NCI-H524 treated with DMSO at 0.1 percent for 48 hours (cell line): Measurements from ENCODE around the gene MORC1.
A peak's percentile ranks its signal among the peaks of the same experiment; 100 is the strongest.
"Not testable (repeated sequence)": the region's sequence is repeated elsewhere in the genome, so short reads cannot be mapped to it uniquely, and the experiment has no call there.

Source experiments
- DNase-seq: peaks from one replicate; lab custom pipeline; 2025; lab: John Stamatoyannopoulos, UW

Gene MORC1, protein sequence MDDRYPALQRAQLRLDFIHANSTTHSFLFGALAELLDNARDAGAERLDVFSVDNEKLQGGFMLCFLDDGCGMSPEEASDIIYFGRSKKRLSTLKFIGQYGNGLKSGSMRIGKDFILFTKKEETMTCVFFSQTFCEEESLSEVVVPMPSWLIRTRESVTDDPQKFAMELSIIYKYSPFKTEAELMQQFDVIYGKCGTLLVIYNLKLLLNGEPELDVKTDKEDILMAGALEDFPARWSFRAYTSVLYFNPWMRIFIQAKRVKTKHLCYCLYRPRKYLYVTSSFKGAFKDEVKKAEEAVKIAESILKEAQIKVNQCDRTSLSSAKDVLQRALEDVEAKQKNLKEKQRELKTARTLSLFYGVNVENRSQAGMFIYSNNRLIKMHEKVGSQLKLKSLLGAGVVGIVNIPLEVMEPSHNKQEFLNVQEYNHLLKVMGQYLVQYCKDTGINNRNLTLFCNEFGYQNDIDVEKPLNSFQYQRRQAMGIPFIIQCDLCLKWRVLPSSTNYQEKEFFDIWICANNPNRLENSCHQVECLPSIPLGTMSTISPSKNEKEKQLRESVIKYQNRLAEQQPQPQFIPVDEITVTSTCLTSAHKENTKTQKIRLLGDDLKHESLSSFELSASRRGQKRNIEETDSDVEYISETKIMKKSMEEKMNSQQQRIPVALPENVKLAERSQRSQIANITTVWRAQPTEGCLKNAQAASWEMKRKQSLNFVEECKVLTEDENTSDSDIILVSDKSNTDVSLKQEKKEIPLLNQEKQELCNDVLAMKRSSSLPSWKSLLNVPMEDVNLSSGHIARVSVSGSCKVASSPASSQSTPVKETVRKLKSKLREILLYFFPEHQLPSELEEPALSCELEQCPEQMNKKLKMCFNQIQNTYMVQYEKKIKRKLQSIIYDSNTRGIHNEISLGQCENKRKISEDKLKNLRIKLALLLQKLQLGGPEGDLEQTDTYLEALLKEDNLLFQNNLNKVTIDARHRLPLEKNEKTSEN

DNA sequence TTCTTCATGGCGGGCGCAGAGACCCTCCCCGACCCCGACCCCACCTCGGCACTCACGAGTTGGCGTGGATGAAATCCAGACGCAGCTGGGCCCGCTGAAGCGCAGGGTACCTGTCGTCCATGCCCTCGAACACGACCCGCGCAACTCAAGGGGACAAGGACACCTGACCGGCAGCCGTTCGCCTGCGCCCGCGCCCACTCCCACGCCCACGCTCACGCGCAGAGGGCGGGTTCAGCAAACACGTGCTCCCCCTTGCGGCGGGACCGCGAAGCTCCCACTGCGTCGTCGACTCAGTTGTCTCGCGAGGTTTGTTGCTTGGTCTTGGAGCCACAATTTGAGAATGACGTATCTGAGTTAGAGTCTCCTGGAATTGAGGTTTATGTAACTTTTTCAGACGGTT, at the start of gene MORC1:
TSS of gene MORC1 (minus strand) at position 196 of the 400 bp plus-strand sequence. CDS start at position 121, 75 bp downstream.
- no peak for DNase-seq

DNA sequence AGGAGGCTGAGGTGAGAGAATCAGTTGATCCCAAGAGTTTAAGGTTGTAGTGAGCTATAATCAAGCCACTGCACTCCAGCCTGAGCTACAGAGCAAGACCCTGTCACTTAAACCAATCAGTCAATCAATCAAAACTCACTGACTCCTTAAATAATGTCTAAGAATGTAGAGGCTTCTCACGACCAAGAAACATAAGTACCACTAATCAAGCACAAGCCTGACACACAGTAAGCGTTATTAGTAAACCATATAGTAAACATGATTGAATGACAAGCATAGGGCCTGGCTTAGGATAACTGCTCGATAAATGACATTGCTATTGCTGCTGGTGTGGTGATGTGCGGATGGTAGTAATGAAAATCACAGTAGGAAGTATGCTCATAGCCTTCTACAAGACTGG, 48.0 kb upstream of the MORC1 start:
- DNase-seq, result no peak

DNA sequence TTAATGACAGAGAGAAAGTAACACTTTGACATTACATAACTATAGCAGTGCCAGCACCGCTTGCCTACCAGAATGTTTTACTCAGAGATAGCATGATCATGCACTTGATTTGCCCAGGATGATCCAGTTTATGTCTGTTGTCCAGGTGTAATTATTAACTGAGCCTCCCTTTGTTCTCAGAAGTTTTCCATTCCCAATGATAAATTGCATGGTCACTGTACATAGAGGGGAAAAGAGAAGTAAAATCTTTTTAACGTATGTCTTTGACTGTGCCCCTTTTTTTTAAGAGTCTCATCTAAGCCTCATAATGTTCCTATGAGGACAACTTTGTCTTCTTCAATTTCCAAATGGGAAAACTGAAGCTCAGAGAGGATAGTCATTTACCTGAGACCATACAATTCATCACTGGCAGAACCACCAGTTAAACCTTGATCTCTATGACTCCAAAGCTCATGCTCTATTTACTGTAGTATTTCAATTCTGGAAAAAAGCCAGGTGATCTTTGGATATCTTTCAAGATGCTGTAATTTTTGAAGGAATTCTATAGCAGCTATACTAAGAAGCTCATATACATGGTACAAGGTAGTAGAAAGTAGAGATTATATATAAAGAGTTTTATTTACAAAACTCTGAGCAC, 43.7 kb upstream of the MORC1 start:
- no peak for DNase-seq

- DNase-seq, result no peak
Observed at GRCh38 chr3:109155828-109156227, 37.9 kb upstream of the MORC1 start.

DNA sequence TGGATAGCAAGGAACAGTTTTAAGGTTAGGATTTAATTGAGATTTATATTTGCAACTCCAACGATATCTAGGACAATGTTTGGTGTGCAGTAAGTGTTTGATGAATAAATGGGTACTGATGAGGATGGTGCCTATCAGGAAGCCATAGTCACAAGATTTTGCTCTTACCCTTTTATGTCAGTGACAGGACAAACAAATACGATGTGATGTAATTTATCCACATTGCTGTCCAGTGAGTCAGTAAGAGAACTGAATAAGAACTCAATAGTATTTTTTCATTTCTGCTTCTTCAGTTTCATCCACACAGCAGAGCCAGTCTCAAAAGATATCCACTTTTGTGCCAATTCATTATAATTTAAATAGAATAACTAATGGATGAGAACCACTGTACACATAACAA, 37.0 kb upstream of the MORC1 start:
- no peak for DNase-seq

DNA sequence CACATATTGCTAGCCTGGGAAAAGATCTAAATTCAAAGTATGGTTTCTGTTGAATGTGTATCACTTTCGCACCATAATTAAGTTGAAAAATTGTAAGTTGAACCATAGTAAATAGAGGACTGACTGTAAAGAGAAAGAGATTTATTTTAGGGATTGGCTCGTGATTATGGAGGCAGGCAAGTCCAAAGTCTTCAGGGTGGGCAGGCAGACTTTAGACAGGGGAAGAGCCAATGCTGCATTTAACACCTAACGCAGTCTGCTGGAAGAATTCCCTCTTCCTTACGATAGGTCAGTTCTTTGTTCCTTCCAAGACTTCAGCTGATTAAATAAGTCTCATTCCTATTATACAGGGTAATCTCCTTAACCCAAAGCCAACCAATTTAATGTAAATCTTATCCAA, 34.4 kb upstream of the MORC1 start:
- DNase-seq, result no peak

GRCh38 chr3:109149078-109149477, 31.1 kb upstream of the MORC1 start:
- no peak for DNase-seq

DNA sequence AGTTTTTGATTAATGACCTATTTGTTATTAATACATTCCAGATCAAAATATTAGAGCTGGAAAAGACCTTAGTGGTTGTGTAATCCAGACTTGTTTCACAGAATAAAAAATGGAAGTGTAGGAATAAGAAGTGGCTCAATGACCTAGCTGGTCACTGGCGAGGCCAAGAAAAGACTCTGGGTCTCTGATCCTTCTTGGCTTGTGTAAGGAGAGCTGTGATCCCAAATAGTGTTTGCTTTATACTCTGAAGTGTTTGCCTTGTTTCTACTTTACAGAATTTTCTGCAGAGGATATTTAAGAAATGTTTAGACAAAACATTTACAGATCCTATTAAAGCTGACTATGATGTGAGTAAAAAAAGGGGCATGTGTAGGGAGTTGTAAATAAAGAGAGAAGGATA, 25.7 kb upstream of the MORC1 start:
- no peak for DNase-seq

- no peak for DNase-seq
Observed at GRCh38 chr3:109140318-109140717, 22.4 kb upstream of the MORC1 start.

DNA sequence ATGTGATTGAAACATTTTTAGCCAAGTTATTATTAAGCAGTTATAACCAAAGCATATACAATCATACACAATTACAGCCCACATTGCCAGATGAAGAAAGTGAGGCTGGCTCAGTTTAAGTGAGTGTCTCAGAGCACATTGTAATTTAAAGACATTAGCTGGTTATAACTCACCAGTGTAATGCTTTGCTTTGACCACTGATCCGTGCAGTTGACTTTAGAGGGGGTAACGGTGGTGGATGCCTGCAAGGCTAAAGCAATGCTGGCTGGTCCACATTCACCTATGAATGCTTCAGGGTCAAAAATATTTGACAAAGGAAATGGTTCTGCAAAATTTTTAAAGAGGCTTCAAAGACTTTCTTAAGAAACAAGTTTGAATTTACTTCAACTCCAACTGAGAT, 19.8 kb upstream of the MORC1 start:
- DNase-seq, result no peak

GRCh38 chr3:109136523-109136922, 18.6 kb upstream of the MORC1 start, which contains the start of gene C3orf85:
TSS of gene C3orf85 (plus strand) at chr3:109136719. CDS start at chr3:109136848, 129 bp downstream.
- DNase-seq, result no peak

- not testable (repeated sequence) for DNase-seq
Observed at GRCh38 chr3:109133474-109133816, 15.5 kb upstream of the MORC1 start.

DNA sequence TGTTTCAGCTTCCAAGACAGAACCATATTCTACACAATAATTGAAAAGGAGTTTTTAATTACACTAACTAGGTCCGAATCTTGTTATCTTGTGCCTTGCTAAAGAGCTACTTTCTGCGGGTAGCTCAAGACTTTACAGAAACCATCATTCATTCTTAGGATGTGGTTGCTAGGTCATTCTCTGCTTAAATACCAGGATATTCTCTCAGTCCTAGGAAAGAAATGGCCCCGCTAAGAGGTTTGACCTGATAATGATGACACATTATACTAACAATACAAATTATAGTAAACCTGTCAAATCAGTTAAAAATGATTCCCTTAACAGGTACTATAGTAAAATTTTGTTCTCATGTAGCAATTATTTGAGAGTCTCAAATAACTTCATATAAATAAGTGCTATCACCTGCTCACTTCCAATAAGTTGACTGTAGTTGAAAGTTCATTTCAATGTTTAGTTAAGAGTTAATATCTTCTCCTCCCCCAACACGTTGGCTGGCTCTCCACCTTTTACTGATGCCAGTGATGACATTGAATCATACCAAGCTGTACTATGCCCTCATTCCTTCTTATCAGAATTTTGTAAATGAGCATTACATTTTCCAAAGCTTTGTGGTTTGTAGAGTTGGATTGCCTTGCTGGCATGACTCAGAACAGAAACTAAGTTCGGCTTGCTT, 15.0 kb upstream of the MORC1 start:
- no peak for DNase-seq

DNA sequence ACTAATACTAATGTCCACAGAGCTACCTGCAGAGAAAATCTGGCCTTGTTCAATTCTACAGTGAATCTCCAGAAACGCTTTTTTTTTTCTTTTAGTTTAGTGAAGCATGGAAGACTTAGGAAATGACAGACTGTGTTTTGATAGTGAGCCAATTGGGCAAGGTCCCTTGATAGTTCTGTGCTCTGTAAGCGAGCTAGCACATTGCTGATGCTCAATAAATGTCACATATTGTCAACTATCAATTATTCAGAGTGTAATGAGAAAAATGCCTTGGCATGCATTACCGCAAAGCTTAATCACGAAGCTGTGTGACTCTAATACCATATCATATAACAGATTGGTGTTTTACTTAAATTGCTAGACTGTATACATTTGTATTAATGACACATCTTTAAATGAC, 13.3 kb upstream of the MORC1 start:
- DNase-seq, result peak; percentile 34

- DNase-seq, result no peak
Observed at GRCh38 chr3:109127553-109127952, 9.6 kb upstream of the MORC1 start.

- no peak for DNase-seq
Observed at GRCh38 chr3:109125902-109126301, 8.0 kb upstream of the MORC1 start.

DNA sequence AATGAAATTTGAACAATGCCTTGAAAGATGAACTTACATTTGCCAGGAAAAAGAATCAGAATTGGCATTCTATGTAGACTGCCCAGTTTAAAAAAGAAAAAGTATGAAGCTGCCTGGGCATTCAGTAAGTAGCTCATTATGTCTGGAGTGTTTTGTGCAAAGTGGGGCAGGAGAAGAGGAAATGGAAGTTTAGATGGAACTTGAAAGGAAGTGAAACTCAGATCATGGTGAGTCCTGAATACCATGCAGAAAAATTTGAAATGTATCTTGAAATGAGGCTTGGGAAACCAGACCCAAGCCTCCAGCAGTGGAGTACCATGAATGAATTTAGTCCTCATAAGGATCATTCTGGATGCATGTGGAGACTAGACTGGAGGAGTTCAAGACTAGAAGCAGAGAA, 4.8 kb upstream of the MORC1 start:
- no peak for DNase-seq

GRCh38 chr3:109118584-109118983, 650 bp upstream of the MORC1 start:
- no peak for DNase-seq

DNA sequence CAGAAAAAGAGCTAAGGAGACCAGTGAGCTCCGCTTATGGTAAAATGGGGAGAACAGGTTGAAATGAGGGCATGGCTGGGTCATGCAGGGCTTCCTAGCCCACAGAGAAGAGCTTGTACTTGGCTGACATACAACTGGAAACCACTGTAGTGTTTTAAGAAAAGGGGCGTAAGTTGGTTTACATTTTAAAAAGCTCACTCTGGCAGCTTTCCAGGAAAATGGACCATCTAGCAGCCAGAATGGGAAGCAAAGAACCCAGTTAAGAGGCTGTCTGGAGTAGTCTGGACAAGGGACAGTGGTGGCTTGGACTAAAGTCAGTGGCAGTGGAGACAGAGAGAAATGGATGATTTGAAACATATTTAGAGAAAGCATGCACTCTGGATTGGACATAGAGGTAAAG, 1.9 kb downstream of the MORC1 start:
- no peak for DNase-seq

GRCh38 chr3:109115451-109115850, 2.5 kb downstream of the MORC1 start:
- DNase-seq, result no peak

DNA sequence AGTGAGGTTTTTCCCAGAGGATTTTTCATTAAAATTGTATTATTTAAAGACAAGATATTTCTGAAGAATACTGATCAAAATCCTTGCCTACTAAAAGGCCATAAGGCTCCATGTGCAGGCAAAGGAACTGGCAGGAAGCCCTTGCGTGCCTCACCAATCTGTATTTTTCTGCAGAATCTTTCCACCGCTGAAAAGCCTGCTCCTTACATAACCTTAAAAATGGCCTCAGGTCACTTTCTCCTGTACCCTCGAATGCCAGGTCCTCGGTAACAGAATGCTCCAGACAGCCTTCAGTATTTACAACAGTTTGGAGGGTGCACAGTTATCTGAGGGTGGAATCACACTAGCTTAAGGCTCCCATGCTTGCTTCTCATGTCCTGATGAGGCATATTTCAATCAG, 3.2 kb downstream of the MORC1 start:
- DNase-seq, result no peak
